HCT116 (cell line): ENCODE measurements around the gene PCDHB16. TPM values are rescaled to one million over a fixed set of nuclear protein-coding genes. Genes with fewer than 3 reads are reported as not detected.

Experiments used
- ATAC-seq: fragments of 200-7000 bp; cut with Tn5 transposase; 2 replicates; pipeline ENCODE4 v1.9.1; 2020; ENCODE audit warnings: mild to moderate bottlenecking, moderate library complexity
- BruUV-seq: library from RNA; stranded (reverse); fragments of 400-500 nt; replicated peaks from 2 replicates; lab custom pipeline; 2021; lab: Mats Ljungman, UMichigan
- CTCF ChIA-PET: fragments of 300-600 bp; sonication (Branson Sonifier 250); formaldehyde crosslinking; loops from one replicate; lab custom pipeline; 2021; ENCODE audit warnings: antibody characterized with exemption; lab: Charles Lee
- POLR2A ChIA-PET: fragments of 300-600, 350-600 bp; sonication (Branson Sonifier 250); formaldehyde crosslinking; loops from one replicate; lab custom pipeline; 2021; ENCODE audit warnings: antibody characterized with exemption; lab: Charles Lee
- RAD21 ChIA-PET, 2 experiments: fragments of 300-600 bp; sonication (Branson Sonifier 250); formaldehyde crosslinking; loops; one replicate each; lab custom pipeline; 2023; ENCODE audit warnings: low total read pairs in 2 of 2; ENCODE audit not compliant: uncharacterized antibody in 2 of 2, unreplicated experiment in 2 of 2, low non-redundant PET in 1 of 2; lab: Charles Lee
- DNase-seq: peaks from one replicate; pipeline ENCODE4 v3.0.0-alpha.2; 2010; ENCODE audit warnings: low read depth, low spot score
- H2AFZ ChIP-seq: fragments of 200-600 bp; shearing (Covaris generic), sonication (generic); 2 replicates; pipeline ENCODE4 v1.6.1; 2017; ENCODE audit warnings: low read depth, mixed run types, mixed read lengths, antibody characterized with exemption, low read length; ENCODE audit not compliant: poor library complexity, severe bottlenecking
- H3K27ac ChIP-seq: 2 replicates; pipeline ENCODE4 v1.5.1; 2012; ENCODE audit warnings: low read depth, low read length
- H3K27me3 ChIP-seq: fragments of 200-600 bp; sonication (generic); 2 replicates; pipeline ENCODE4 v1.6.1; 2016; ENCODE audit warnings: mixed run types, low read length, mixed read lengths; ENCODE audit not compliant: insufficient read depth
- H3K36me3 ChIP-seq, 2 experiments: fragments of 200-500 bp in 1 of 2; fragments of 200-600 bp in 1 of 2; sonication (Bioruptor generic) in 1 of 2; sonication (generic) in 1 of 2; 2 replicates each; pipeline versions ENCODE4 v1.5.1 to v1.6.1; 2014 to 2016; ENCODE audit warnings: low read length in 2 of 2, inconsistent platforms in 1 of 2, mixed read lengths in 1 of 2, mixed run types in 1 of 2; ENCODE audit not compliant: insufficient read depth in 2 of 2, control insufficient read depth in 1 of 2
- H3K4me1 ChIP-seq, 2 experiments: fragments of 200-600 bp in 1 of 2; sonication (generic) in 1 of 2; 2 replicates each; pipeline versions ENCODE4 v1.5.1 to v1.6.1; 2012 to 2017; ENCODE audit warnings: low read length in 2 of 2, inconsistent platforms in 1 of 2, mild to moderate bottlenecking in 1 of 2, mixed read lengths in 1 of 2, mixed run types in 1 of 2, moderate library complexity in 1 of 2; ENCODE audit not compliant: insufficient read depth in 2 of 2, control insufficient read depth in 1 of 2
- H3K4me2 ChIP-seq: fragments of 200-600 bp; sonication (generic); 2 replicates; pipeline ENCODE4 v1.6.1; 2017; ENCODE audit warnings: mixed run types, low read length, mixed read lengths
- H3K4me3 ChIP-seq, 2 experiments: fragments of 200-600 bp in 1 of 2; sonication (generic) in 1 of 2; replicated peaks in 1 of 2; 2 replicates each; pipeline ENCODE4 v1.5.1; 2011 to 2016; ENCODE audit warnings: low read length in 2 of 2, control low read depth in 1 of 2, low read depth in 1 of 2, mild to moderate bottlenecking in 1 of 2, mixed read lengths in 1 of 2, mixed run types in 1 of 2
- H3K79me2 ChIP-seq: fragments of 200-600 bp; sonication (generic); 2 replicates; pipeline ENCODE4 v1.6.1; 2017; ENCODE audit warnings: mild to moderate bottlenecking, mixed run types, low read length, moderate library complexity, mixed read lengths; ENCODE audit not compliant: insufficient read depth
- H3K9ac ChIP-seq: fragments of 200-600 bp; sonication (generic); 2 replicates; pipeline ENCODE4 v1.6.1; 2016; ENCODE audit warnings: low read length, mixed read lengths
- H3K9me2 ChIP-seq: fragments of 200-600 bp; sonication (generic), shearing (Covaris generic); 2 replicates; pipeline ENCODE4 v1.6.1; 2017; ENCODE audit warnings: mixed run types, mild to moderate bottlenecking, moderate library complexity; ENCODE audit not compliant: insufficient read depth
- H3K9me3 ChIP-seq, 2 experiments: fragments of 200-500 bp in 1 of 2; fragments of 200-600 bp in 1 of 2; sonication (Bioruptor generic) in 1 of 2; sonication (generic) in 1 of 2; 2 replicates each; pipeline ENCODE4 v1.6.1; 2014 to 2017; ENCODE audit warnings: low read length in 2 of 2, mixed read lengths in 2 of 2, inconsistent platforms in 1 of 2, low read depth in 1 of 2, mild to moderate bottlenecking in 1 of 2, mixed run types in 1 of 2, moderate library complexity in 1 of 2; ENCODE audit not compliant: control insufficient read depth in 1 of 2, insufficient read depth in 1 of 2
- H4K20me1 ChIP-seq: fragments of 200-600 bp; sonication (generic), shearing (Covaris generic); 2 replicates; pipeline ENCODE4 v1.6.1; 2017; ENCODE audit warnings: mixed run types, mild to moderate bottlenecking, moderate library complexity; ENCODE audit not compliant: insufficient read depth
- CBX3 ChIP-seq: IDR thresholded peaks from 2 replicates; pipeline ENCODE4 v1.6.1; 2012; ENCODE audit warnings: low read depth
- EGR1 ChIP-seq: IDR thresholded peaks from 2 replicates; pipeline ENCODE4 v1.6.1; 2012; ENCODE audit warnings: low read depth
- ELF1 ChIP-seq: IDR thresholded peaks from 2 replicates; pipeline ENCODE4 v1.6.1; 2012; ENCODE audit warnings: low read depth, borderline replicate concordance
- EZH2 ChIP-seq: fragments of 200-600 bp; sonication (generic); IDR thresholded peaks from 2 replicates; pipeline ENCODE4 v1.6.1; 2017; ENCODE audit warnings: antibody characterized with exemption, mixed run types
- JUND ChIP-seq: IDR thresholded peaks from 2 replicates; pipeline ENCODE4 v1.6.1; 2012
- POLR2AphosphoS5 ChIP-seq: IDR thresholded peaks from 2 replicates; pipeline ENCODE4 v1.6.1; 2011; ENCODE audit warnings: mild to moderate bottlenecking, low read depth, low read length, moderate library complexity
- SP1 ChIP-seq: IDR thresholded peaks from 2 replicates; pipeline ENCODE4 v1.6.1; 2012; ENCODE audit warnings: low read depth
- SRF ChIP-seq: IDR thresholded peaks from 2 replicates; pipeline ENCODE4 v1.6.1; 2012; ENCODE audit warnings: low read depth
- TCF7L2 ChIP-seq: IDR thresholded peaks from 2 replicates; pipeline ENCODE4 v1.7.0; 2011; ENCODE audit warnings: borderline replicate concordance, inconsistent platforms; ENCODE audit not compliant: insufficient read depth, insufficient read length; ENCODE audit errors: extremely low read depth
- YY1 ChIP-seq: IDR thresholded peaks from 2 replicates; pipeline ENCODE4 v1.6.1; 2011; ENCODE audit warnings: low read length, low read depth, moderate library complexity, mild to moderate bottlenecking; ENCODE audit not compliant: insufficient replicate concordance; ENCODE audit errors: extremely low read depth
- ZFX ChIP-seq: fragments of 450-650 bp; IDR thresholded peaks from 2 replicates; pipeline ENCODE4 v1.6.1; 2017
- intact Hi-C: fragments of 100-400 bp; cut with micrococcal nuclease; formaldehyde crosslinking; loops from 2 replicates; pipeline ENCODE4 v1.10.0; 2022
- total RNA-seq: library from RNA; stranded (reverse); gene quantifications from one replicate; pipeline ENCODE4 v1.2.1, GENCODE V29; 2021; ENCODE audit not compliant: unreplicated experiment
- TF ChIP-seq, protein P1 (sequence below): IDR thresholded peaks from 2 replicates; pipeline ENCODE4 v1.6.1; 2011; ENCODE audit warnings: mild to moderate bottlenecking, low read length, moderate library complexity; ENCODE audit not compliant: insufficient replicate concordance; ENCODE audit errors: extremely low read depth
- TF ChIP-seq, protein P2 (sequence below): IDR thresholded peaks from 2 replicates; pipeline ENCODE4 v1.6.1; 2012; ENCODE audit warnings: low read depth
- TF ChIP-seq, protein P3 (sequence below): IDR thresholded peaks from 2 replicates; pipeline ENCODE4 v1.6.1; 2012

Gene PCDHB16
- total RNA-seq, 1 experiment from 2014 or later: not detected

DNA sequence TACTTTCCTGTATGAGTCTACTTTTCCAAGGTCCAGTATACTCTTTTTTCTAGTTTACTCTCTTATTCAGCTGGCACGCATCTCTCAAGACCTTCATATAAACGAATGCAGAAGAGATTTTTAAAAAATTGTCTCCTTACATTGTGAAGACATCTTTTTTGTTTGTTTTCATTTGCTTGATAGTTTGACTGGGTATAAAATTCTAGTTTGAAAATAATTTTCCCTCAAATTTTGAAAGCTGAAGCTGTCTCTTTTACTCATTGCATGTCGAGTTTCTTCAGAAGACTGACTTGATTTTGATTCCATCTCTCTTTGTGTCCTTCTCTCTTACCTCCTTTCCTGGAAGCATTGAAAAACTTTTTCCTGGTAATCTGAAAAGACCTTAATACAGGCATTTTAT lies 14.2 kb downstream of the PCDHB16 start:
- ATAC-seq (no peak), DNase-seq (no peak)
- Histone ChIP-seq H3K4me1 (no peaks in the 10 kb centered on the region), H3K79me2 (no peaks in the 10 kb centered on the region), H3K9me2 (no peaks in the 10 kb centered on the region), H2AFZ (no peak overlapping the region), H4K20me1 (no peaks in the 10 kb centered on the region), H3K27ac (no peak overlapping the region), H3K4me3 (no peak overlapping the region), H3K27me3 (no peaks in the 10 kb centered on the region), H3K4me2 (no peak overlapping the region), H3K9ac (no peak overlapping the region), H3K9me3 (peaks cover 0 to 11% of the 10 kb centered on the region in 2 experiments; a peak in 2 of 4 replicates), H3K36me3 (no peaks in the 10 kb centered on the region)
- ChIA-PET RAD21 (no interaction called here), CTCF (interaction anchor here (1.3 kb wide), 1 partner anchor 9 kb away, joined by 5 read pairs; the partner anchor contains the start of gene PCDHB9), POLR2A (no interaction called here)
- intact Hi-C loops: no loop called here
- BruUV-seq: no TSS peak
- TF ChIP-seq POLR2AphosphoS5 (no peak), TCF7L2 (no peak), YY1 (no peak), ELF1 (no peak), ZFX (no peak), JUND (no peak), EZH2 (no peak), SP1 (no peak), EGR1 (no peak), SRF (no peak), CBX3 (no peak)
- TF ChIP-seq, protein P1, sequence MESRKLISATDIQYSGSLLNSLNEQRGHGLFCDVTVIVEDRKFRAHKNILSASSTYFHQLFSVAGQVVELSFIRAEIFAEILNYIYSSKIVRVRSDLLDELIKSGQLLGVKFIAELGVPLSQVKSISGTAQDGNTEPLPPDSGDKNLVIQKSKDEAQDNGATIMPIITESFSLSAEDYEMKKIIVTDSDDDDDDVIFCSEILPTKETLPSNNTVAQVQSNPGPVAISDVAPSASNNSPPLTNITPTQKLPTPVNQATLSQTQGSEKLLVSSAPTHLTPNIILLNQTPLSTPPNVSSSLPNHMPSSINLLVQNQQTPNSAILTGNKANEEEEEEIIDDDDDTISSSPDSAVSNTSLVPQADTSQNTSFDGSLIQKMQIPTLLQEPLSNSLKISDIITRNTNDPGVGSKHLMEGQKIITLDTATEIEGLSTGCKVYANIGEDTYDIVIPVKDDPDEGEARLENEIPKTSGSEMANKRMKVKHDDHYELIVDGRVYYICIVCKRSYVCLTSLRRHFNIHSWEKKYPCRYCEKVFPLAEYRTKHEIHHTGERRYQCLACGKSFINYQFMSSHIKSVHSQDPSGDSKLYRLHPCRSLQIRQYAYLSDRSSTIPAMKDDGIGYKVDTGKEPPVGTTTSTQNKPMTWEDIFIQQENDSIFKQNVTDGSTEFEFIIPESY: no peak
- TF ChIP-seq, protein P2, sequence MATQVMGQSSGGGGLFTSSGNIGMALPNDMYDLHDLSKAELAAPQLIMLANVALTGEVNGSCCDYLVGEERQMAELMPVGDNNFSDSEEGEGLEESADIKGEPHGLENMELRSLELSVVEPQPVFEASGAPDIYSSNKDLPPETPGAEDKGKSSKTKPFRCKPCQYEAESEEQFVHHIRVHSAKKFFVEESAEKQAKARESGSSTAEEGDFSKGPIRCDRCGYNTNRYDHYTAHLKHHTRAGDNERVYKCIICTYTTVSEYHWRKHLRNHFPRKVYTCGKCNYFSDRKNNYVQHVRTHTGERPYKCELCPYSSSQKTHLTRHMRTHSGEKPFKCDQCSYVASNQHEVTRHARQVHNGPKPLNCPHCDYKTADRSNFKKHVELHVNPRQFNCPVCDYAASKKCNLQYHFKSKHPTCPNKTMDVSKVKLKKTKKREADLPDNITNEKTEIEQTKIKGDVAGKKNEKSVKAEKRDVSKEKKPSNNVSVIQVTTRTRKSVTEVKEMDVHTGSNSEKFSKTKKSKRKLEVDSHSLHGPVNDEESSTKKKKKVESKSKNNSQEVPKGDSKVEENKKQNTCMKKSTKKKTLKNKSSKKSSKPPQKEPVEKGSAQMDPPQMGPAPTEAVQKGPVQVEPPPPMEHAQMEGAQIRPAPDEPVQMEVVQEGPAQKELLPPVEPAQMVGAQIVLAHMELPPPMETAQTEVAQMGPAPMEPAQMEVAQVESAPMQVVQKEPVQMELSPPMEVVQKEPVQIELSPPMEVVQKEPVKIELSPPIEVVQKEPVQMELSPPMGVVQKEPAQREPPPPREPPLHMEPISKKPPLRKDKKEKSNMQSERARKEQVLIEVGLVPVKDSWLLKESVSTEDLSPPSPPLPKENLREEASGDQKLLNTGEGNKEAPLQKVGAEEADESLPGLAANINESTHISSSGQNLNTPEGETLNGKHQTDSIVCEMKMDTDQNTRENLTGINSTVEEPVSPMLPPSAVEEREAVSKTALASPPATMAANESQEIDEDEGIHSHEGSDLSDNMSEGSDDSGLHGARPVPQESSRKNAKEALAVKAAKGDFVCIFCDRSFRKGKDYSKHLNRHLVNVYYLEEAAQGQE: no peak
- TF ChIP-seq, protein P3, sequence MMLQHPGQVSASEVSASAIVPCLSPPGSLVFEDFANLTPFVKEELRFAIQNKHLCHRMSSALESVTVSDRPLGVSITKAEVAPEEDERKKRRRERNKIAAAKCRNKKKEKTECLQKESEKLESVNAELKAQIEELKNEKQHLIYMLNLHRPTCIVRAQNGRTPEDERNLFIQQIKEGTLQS: no peak
